GOT3 (cell line): Measurements from ENCODE around the gene SLC25A42.

Experiments used
- DNase-seq: peaks from one replicate; lab custom pipeline; 2025; ENCODE audit warnings: mixed read lengths; lab: John Stamatoyannopoulos, UW

SLC25A42 gene

DNA sequence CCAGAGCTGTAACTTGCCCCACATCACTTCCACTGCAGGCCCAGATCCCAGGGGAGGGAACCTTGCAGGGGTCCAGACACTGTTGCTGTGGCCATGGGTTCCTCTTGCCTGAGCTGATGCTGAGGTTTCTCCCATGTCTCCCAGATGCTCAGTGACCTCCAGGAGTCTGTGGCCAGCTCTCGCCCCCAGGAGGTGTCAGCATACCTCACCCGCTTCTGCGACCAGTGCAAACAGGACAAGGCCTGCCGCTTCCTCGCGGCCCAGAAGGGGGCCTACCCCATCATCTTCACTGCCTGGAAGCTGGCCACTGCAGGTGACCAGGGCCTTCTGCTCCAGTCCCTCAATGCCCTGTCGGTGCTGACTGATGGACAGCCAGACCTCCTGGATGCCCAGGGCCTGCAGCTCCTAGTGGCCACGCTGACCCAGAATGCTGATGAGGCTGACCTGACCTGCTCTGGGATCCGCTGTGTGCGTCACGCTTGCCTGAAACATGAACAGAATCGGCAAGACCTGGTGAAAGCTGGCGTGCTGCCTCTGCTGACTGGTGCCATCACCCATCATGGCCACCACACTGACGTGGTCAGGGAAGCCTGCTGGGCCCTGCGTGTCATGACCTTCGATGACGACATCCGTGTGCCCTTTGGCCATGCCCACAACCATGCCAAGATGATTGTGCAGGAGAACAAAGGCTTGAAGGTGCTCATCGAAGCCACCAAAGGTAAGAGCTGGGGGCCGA is 12.1 kb upstream of the SLC25A42 start:
- DNase-seq: no peak

DNA sequence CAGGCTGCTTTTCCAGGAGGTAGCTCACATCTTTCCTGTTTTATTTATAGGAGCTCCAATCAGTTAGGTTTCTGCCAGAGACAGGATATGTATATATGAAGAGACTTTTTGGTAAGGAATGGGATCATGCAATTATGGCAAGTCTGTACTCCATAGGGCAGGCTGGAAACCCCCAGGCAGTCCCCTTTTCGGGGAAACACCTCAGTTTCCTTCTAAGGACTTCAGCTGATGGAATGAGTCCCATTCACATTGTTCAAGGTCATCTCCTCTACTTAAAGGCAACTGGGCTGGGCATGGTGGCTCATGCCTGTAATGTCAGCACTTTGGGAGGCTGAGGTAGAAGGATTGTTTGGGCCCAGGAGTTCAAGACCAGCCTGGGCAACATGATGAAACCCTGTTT is 10.9 kb upstream of the SLC25A42 start:
- no peak for DNase-seq

DNA sequence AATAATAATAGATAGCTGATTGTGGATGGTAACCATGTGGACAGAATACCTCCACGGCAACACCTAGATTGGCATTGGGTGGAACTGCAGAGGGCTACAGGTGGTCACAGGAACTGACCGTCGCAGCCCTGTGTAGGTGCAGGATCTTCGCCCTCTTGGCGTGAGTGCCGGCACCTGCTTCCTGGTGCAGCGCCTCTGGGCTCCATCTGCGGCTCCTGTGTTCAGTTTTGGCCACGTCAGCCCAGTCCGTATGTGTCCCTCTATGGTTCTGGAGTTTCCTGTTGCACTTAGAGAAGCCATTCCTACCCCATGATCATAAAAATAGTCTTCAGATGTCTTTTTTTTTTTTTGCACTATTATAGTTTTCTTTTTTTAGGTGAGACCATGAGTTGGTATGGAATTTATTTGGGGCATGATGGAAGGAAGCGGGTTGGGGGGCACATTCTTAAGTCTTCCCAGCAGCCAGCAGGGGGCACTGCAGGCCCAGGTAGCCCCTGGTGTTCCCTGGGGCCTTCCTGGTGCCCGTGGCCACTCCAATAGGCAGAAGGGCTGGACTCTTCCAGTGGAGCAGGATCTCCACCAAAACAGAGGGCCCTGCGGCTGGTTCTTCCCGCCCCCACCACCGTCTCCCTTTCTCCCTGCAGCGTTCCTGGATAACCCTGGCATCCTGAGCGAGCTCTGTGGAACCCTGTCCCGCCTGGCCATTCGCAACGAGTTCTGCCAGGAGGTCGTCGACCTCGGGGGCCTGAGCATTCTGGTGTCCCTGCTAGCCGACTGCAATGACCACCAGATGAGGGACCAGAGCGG is 10.1 kb upstream of the SLC25A42 start:
- DNase-seq: no peak

DNA sequence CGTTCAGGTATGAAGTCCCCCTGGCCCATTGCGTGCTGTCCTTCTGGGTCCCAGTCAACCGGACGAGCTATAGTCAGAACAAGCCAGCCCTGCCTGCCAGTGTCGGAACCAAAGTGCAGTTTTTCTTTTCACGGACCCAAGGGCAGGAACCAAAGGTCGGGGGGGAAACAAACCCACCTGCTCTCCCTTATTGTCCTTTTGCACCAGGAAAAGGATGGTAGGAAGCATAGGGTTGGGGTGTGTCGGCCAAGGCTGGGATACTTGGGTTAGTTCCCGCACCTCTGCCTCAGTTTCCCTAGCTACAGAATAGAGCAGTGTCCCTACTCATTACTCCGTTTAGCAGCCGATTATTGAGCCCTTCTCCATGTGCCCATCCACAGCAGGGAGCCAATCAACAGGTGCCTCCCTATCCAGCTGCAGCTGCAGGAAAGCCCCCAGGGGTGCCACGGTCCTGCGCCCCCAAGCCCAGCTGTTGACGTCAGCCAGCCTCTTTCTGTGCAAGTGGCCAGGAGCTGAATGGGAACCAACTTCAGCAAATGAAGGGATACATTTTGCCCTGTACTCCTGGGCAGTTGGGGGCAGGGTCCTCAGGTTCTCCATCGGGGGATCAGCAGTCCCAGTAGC is 9.4 kb upstream of the SLC25A42 start:
- no peak for DNase-seq

DNA sequence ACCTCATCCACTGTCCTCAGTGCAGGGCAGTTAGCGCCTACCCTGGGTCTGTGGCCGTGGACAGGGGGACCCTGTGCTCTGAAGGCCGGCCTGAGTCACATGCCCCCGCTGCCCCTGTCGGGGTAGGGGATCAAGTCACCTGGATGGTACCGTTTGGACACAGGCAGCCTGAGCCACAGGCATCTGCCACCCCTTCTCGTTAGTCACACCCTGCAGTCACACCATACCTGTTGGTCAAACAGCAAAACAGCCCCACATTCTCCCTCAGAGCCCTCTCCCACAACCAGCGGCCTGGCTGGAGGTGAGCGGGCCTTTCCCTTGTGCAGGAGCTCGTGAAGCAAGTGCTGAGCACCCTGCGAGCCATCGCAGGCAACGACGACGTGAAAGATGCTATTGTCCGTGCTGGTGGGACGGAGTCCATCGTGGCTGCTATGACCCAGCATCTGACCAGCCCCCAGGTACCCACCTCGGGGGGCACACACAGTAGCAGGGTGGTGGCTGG is 8.8 kb upstream of the SLC25A42 start:
- DNase-seq: no peak

DNA sequence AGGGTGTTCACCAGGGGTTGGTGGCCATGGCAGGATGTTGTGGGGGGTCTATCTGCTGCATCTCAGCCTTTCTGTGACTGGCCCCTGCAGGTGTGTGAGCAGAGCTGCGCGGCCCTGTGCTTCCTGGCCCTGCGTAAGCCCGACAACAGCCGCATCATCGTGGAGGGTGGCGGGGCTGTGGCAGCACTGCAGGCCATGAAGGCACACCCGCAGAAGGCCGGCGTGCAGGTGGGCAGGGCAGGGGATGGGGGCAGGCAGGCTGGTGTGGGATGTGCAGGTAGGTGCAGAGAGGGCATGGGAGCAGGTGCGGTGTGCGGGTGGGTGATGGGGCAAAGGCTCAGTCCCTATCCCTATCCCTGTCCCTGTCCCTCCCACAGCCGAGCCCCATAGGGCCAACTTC is 8.1 kb upstream of the SLC25A42 start:
- no peak for DNase-seq

DNA sequence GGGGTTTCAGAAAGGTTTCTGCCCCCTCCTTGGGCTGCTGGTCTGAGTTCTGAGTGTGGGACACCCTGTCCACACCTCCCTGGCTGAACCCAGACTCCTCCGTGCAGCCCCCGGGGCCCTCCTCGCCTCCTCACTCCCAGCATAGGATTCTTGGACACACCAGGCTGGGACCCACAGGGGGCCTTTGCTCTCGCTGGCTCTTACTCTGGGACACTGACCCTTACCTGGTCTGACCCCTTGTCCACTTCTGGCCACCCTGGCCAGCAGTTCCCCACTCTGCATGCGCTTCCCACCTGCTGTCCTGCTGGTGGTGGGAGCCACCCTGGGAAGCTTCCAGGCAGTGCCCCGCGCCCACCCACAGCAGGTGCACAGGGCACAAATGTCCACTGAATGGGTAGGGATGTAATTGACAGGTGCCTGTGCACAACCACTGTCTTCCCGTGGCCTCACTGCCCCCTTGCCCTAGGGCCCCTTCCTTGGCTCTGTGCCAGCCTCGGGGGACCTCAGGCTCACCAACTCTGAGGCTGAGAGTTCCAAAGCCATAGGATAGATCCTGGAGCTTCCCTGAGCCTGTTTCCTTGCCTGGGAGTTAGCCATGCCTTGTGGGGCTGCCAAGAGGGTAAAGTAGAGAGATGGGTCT is 7.0 kb upstream of the SLC25A42 start:
- no peak for DNase-seq

DNA sequence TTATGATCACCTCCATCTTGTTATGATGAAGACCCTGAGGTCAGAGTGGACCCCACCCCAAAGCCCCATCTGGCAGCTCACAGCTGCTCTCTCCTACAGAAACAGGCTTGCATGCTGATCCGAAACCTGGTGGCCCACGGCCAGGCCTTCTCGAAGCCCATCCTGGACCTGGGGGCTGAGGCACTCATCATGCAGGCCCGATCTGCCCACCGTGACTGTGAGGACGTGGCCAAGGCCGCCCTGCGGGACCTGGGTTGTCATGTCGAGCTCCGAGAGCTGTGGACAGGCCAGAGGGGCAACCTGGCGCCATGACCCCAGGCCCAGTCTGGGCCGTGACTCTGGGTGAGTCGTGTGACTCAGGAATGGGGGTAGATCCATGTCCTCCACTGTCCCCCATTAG is 6.5 kb upstream of the SLC25A42 start:
- DNase-seq: no peak

DNA sequence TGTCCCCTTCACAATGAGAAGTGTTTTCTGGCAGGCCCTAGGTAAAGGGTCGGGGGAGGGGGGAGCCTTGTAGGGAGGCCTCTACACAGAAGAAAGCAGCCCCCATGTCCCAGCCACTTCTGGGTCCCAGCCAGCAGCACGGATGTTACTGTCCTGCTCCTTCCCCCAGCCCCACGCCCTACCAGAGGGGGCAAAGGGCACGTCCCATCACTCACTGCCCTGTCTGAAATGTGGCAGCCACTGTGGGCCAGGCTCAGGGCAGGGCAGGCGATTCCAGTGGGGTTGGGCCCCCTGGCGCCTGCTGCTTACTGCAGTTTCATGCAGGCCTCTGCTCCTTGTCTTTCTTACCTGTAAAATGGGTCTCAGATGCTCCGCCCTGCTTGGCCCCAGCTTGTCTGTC is 6.1 kb upstream of the SLC25A42 start:
- DNase-seq: no peak

DNA sequence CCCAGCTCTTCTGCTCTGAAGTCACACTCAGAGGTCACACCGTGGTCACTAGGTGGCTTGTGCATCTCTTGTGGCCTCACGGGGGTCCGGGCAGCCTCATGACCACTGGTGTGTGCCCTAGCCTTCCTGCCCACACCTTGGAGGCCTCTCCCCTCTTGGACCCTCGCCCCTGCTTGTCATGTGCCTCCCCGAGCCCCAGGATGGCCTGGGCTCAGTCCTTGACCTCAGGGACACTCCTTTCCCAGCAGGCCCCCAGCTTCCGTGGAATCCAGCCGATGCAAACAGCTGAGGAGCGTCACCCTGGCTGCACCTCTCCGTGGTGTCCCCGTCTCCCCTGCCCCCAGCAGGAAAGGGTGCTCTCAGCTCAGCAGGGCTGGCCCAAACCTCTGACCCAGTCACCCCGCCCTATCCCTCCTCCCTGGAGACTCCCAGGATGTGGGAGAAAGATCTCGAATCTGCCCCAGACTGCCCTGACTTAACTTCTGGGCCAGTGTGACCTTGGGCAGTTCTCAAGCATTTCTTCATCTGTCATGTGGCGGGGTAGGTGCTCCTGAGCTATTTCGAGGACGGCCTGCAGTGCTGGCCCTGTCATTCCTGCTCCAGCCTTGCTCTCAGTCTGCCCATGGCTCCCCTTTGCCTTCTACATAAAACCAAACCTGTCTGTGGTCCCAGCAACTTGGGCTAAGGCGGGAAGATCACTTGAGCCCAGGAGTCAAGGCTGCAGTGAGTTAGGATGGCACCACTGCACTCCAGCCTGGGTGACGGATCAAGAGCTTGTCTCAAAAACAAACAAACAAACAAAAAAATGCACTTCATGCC is 4.6 kb upstream of the SLC25A42 start:
- DNase-seq: no peak

DNA sequence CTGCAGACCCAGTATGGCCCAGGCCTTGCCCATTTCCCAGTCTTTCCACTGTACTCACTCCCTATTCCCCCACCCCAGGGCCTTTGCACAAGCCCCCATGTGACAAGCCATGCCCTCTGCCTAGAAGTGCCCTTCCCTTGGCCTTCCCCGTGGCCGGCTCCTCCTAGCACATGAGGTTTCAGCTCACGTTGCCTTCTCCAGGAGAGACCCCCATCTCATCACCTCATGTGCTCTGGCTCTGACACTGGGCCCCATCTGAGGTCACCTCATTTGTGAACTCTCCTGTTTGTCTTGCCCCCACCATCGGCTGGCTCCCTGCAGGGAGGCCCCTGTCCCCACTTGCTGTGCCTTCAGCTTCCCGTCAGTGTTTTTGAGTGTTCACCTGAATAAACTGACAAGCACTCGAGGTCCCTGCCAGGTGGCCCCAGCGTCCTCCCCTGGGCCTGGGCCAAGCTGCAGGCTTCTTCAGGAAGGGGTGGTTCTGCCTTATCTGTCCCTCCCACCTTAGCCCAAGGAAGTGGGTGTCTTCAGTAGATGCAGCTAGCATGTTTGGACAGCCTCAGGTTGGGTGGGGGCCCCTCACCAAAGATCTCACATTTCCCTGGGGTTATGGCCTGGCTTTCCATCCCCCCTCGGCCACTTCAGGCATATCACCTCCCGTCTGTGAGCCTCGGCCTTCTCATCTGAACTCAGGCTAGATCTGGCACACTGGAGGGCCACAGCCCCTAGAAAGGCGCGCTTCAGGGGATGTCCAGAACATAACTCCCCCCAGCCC is 3.8 kb upstream of the SLC25A42 start:
- DNase-seq: no peak

DNA sequence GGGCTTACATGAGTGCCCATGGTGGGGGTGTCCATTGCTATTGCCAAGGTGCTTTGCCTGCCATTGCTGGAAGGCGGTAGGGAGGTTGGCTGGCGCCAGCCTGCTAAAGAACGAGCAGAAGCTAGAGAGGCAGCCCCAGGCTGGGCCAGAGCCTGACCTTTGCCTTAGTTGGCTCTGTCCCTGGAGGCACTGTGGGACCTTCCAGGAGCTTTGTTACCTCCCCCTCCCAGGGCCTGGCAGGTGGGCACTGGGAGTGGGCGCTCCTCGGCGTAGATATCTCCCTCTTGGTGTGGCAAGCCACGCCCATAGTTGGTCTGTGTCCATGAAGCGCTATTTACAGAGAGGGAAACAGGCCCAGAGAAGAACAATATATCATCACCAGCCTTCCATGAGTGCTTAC is 2.3 kb upstream of the SLC25A42 start:
- DNase-seq: no peak

DNA sequence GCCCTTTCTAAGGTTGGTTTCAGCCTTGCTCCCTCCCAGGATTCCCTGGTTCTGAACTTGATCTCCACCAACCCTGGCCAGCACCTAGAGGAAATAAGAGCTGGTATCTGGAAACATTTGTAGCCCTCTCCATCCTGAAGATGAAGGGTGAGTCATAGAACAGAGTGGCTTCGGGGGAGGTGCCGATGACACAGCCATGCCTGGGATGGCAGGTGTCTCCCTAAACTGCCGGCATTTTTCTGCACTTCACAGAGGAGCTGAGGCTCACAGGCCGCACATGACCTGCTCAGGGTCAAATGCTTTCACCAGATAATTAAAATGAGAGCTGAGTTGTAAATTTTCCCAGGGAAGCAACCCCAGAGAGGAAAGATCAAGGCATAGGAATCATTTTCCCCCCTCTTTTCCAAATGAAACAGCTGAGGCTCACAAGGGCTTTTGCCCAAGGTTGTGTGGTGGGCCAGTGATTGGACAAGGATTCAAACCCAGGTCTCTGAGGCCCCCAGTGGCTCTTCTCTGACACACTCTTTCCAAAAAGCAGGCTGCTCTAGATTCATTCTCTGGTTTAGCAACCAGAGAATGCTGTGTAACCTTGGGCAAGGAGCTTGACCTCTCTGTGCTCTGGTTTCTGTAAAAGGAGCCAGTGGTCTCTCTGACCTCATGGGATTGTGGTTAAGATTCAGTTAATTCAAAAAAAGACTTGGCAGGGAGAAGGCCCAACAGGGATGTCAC is 1.2 kb upstream of the SLC25A42 start:
- DNase-seq: no peak

DNA sequence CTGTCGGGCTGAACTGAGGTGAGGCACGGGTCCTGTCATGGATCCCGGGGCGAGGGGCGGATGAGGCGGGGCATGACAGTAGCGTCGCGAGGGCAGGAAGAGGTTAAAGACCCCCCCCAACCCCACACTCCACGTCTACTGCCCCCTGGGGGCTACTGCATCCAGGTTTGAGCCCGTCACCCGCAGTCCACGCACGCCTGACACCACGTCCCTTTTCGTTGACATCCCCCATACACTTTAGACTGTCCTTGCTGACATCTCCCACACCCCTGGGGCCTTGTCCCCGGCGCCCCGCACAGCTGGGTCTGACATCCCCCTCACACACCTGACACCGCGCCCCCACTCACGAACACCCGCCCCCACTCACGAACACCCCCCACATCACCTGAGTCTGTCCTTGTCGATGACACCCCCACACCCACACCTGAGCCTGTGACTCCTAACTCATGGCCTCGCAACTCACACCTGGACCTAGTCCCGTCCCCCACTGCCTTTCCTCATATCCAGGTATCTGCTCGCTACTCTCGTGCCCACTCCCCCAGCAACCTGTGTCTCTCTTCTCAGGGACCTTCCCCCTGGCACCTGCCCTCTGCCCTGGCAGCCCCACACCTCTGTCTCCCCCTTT is 416 bp downstream of the SLC25A42 start:
- DNase-seq: no peak

DNA sequence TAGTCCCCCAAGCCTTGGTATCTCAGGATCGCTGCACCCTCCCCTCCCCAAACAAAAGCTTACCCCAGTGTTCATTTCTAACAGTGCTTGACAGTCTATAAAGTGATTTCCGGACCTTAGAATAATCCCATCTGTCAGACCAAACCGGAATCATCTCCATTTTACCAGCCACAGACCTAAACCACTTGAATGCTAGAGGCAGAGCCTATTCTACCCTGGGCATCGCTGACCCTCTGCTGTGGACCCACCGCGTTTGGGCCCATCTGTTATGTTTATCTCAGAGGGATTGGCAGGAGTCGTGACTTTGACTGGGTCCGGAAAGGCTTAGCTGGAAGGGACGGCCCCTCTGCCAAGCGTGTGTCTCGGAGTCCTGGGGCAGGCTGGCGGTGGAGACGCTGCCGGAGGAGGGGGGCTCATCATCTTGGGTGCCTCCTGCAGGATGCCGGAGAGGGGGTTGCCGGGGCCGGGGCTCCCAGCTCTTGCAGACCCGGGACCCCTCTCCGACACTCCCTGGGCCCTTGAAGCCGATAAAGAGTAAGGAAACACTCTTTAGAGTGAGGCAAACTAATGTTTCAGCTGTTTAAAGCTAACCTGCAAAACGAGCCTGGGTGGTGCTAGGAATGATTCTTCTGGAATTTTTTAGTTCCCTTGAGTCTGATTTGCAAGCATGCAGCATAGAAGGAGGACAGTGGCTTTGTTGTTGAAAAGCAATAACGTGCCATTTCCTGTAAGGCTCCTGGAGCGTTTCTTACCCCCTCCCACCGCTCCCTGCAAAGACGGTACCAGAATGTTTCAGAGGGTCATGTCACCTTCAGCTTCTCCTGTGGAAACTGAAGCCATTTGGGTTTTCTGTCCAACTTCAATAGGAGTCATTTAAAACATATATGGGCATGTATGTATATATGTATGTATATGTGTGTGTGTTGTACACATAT is 1.3 kb downstream of the SLC25A42 start:
- no peak for DNase-seq

DNA sequence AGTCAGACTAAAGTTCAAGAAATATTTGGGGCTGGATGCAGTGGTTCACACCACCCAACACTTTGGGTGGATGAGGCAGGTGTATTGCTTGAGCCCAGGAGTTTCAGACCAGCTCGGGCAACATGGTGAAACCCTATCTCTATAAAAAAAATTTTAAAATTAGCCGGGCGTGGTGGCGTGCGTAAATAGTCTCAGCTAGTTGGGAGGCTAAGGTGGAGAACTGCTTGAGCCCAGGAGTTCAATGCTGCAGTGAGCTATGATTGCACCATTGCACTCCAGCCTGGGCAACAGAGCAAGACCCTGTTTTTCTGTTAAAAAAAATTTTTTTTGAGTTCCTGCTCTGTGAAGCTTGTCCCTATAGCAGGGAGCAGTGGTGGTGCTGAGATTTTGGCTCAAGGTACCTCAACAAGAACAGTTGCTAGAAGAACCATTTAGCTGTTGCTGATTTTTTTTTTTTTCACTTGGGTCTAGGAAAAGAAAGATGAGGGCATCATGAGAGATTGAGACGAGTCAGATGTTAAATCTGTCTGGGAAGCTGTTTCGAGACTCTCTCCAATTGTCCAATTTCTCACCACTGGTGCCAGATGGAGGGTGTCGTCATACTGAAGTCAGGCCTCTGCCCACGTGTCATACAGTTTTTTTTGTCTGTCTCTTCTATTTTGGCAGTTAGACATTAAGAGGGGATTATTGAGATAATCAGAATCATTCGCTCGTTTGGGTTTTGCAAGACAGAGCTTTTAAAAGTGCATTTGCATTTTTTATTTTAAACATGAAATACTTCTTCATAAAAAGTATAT is 3.7 kb downstream of the SLC25A42 start:
- no peak for DNase-seq
